HepG2 (cell line): ENCODE results near the gene PLAGL2.

Experiments used
- BCL6 ChIP-seq: IDR thresholded peaks from 2 replicates; pipeline ENCODE4 v1.6.1; 2016; ENCODE audit warnings: missing genetic modification reagents, missing compliant biosample characterization
- TF ChIP-seq, protein P1 (sequence below): sonication (generic); formaldehyde crosslinking; IDR thresholded peaks from 2 replicates; pipeline ENCODE4 v1.5.0; 2020; ENCODE audit warnings: mild to moderate bottlenecking, missing genetic modification reagents, moderate library complexity
- TF ChIP-seq, protein P2 (sequence below): IDR thresholded peaks from 2 replicates; pipeline ENCODE4 v1.6.1; 2012; ENCODE audit warnings: inconsistent platforms

- TF ChIP-seq, protein P1, sequence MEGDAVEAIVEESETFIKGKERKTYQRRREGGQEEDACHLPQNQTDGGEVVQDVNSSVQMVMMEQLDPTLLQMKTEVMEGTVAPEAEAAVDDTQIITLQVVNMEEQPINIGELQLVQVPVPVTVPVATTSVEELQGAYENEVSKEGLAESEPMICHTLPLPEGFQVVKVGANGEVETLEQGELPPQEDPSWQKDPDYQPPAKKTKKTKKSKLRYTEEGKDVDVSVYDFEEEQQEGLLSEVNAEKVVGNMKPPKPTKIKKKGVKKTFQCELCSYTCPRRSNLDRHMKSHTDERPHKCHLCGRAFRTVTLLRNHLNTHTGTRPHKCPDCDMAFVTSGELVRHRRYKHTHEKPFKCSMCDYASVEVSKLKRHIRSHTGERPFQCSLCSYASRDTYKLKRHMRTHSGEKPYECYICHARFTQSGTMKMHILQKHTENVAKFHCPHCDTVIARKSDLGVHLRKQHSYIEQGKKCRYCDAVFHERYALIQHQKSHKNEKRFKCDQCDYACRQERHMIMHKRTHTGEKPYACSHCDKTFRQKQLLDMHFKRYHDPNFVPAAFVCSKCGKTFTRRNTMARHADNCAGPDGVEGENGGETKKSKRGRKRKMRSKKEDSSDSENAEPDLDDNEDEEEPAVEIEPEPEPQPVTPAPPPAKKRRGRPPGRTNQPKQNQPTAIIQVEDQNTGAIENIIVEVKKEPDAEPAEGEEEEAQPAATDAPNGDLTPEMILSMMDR = no peak
- TF ChIP-seq BCL6 (CRISPR knock-in tag) = no peak
- TF ChIP-seq, protein P2, sequence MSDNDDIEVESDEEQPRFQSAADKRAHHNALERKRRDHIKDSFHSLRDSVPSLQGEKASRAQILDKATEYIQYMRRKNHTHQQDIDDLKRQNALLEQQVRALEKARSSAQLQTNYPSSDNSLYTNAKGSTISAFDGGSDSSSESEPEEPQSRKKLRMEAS = no peak
Observed at GRCh38 chr20:32150291-32150848, 57.2 kb downstream of the PLAGL2 start.
